GM21723 (cell line): Measurements from ENCODE around the gene CDH1.
A peak's percentile ranks its signal among the peaks of the same experiment; 100 is the strongest.

ENCODE experiments used
- ATAC-seq: cut with Tn5 transposase; IDR thresholded peaks from one replicate; pipeline ENCODE4 v1.9.1; 2021; ENCODE audit warnings: mild to moderate bottlenecking, moderate library complexity; ENCODE audit not compliant: unreplicated experiment

CDH1 gene

GRCh38 chr16:68759062-68759461, 22.0 kb downstream of the CDH1 start:
- ATAC-seq, result no peak

DNA sequence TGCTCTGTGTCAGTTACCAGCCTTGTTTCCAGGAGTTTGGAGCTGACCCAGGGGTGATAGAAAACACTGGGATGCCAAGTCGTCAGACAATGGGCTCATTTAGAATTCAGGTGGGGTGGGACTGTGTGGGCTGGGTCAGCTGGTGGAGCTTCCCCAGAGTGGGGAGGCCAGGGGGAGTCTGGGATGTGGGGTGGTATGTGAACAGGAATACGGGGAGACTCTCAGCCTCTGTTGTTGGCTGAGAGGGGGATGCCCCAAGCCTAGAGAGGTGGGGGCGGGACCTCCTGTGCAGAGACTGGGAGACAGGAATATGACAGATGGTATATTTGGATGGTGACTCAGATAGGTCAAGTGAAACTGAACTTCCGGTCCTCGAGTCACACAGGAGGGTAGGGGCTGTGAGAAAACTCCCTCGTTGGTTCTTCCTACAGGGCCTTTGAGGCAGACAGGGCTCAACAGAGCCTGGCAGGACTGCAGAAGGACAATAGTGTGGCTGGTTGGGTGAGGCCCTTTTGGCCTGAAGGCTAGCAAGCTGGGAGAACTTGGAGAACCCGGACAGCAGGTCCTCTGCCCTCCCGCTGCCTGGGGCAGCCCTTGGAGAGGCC, 23.7 kb downstream of the CDH1 start:
- ATAC-seq, result peak; percentile 54

DNA sequence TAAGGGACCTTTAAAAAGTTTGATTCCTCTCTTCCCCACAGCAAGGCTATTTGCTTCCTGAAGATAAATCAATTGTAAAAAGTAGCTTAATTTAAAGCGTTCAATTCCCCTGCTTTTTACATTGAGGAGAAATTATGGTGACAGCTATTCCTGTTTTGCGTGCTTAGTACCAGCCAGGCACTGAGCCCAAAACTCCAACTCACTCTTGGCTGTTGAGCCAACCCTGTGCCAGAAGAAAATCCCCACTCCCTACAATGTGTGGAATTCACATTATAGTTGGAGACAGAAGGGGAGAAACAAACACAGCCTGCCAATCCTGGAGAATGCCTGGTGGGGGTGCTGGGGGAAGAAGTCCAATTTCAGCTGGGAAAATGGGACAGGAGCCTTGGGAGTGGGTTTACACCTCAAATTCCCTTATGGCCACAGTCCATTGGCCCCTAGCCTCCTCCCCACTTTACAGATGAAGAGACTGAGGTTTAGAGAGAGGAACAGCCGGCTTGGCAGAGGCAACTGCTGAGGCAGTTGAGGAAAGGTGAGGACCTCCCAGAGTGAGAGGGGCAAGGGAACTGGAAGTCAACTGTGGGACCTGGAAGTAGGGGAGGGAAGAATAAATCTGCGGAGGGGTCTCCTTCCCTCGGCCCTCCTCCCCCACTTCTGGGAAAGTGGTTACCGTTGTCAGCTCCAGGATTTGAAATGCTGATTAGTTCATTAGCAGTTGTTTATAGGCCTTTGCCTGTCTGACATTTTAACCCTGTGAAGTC, 26.1 kb downstream of the CDH1 start:
- no peak for ATAC-seq

DNA sequence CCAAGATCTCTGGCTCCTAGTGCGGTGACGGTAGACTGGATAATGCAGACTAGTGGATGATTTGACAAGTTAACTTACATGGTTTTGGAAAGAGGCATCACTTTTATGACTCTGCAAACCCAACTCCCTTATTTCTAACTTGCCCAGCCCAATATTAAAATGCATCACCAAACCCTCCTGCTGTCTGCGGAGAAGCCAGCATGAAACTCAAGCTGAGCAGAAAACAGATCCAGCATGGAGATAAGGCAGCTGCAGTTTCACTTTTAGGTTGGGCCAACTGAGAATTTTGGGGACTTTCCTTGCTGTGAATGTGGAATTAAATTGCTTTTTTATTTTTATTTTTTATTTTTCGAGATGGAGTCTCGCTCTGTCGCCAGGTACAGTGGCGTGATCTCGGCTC, 27.8 kb downstream of the CDH1 start:
- ATAC-seq, result no peak

DNA sequence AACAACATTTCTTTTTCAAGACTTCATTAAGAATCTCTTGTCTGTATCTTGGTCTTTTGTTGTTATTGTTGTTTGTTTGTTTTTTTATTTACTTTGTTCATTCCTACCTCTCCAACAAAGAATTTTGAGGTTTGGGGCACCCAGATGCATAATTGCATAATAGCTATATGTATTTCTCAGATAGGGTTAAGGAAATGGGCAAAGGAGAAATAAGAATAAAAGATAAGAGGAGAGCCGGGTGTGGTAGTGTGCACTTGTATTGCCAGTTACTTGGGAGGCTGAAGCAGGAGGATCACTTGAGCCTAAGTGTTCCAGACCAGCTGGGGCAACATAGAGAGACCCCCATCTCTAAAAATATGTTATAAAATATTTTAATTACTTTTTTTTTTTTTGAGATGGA, 30.5 kb downstream of the CDH1 start:
- ATAC-seq, result no peak

DNA sequence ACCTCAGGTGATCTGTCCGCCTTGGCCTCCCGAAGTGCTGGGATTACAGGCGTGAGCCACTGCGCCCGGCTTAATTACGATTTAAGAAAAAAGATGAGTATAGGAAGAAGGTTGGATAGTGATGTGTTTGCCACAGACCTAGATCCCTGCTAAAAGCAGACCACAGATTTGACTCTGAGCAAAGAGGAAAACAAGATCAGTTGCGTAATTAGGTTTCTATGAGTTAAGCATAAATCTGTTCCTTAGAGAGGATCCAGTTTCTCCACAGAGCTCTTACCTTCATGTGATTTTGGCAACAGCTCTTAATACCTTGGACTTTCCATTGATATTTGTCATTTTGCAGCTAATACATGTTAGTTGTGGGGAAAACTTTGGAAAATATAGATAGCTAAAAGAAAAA, 31.1 kb downstream of the CDH1 start:
- ATAC-seq, result no peak

DNA sequence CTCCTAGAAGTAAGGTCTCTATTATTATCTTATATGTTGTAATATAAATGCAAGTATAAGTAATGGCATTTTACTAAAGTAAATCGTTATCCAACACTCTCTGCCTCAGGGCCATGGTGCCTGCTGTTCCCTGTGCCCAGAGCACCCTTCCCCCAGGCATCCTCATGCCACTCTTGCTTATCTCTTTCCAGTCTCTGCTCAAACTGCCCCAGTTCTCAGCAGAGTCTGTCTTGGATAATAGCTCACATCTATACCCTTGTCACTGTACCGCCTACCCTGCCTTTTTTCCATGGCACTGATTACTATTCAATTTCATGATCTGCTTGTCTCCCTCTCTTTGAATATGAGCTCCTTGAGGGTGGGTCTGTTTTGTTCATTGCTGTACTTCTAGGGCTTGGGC, 31.7 kb downstream of the CDH1 start:
- no peak for ATAC-seq

DNA sequence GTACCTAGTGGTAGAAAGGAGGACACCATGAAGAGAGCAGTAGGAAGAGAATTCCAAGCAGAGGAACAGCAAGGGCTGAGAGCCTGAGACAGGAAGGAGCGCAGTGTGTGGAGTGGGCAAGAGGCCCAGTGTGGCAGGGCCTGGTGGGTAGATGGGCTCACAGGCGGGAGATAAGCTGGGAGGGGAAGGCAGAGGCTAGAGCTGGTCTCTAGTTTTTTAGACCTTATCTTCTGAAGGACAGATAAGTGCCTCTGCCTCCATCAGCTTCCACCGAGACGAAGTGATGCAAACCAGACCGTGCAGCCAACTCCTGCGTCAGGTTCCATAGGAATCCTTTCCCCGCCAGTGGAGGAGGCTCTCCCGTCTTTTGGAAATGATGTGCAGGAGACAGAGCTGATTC, 33.6 kb downstream of the CDH1 start:
- ATAC-seq, result no peak

DNA sequence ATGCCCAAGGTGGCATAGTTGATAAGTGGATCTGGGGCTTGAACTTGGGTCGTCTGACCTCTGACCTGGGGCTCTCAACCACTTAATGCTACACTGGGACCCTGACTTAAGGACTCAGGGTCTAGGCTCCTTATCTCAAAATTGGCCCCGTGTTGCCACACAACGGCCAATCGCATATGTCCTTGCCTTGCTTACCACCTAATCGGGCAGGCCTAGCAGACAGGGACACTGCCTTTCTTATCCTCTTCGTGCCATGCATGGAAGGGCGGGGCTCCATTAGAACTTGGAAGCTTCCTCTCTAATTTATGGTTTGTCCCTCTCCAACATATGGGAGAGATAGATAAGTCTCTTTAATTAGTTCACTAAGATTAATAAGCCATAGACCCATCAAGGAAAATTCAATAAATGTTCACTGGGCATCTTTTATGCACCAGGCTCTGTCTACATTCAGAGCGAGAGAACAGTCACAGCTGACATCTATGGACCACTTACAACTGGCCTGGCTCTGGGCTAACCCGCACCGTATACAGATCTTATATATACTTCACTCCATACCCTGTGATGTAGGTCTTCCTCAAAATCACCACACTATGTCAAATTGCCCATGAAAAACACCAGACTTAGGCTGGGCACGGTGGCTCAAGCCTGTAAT, 35.1 kb downstream of the CDH1 start:
- ATAC-seq, result no peak

DNA sequence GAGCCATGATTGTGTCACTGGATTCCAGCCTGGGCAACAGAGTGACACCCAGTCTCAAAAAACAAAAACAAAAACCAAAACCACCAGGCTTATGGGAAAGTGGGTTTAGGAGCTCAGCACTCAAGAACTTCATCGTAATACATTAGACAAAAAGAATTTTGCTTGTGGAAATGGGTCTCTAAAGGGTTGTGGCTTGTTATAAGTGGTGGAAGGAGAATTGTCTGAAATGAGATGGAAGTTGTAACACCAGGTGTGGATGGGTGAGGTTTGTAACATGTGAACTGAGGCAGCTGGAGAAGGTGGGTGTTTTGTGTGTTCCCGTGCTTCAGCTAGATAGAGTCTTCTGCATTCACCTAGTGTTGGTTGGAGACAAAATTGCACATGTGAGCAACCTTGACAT, 35.8 kb downstream of the CDH1 start:
- no peak for ATAC-seq

- ATAC-seq, result no peak
Measured at GRCh38 chr16:68774982-68775634, 38.0 kb downstream of the CDH1 start.

- peak; percentile 86 for ATAC-seq
Measured at GRCh38 chr16:68776821-68777485, 39.9 kb downstream of the CDH1 start.

DNA sequence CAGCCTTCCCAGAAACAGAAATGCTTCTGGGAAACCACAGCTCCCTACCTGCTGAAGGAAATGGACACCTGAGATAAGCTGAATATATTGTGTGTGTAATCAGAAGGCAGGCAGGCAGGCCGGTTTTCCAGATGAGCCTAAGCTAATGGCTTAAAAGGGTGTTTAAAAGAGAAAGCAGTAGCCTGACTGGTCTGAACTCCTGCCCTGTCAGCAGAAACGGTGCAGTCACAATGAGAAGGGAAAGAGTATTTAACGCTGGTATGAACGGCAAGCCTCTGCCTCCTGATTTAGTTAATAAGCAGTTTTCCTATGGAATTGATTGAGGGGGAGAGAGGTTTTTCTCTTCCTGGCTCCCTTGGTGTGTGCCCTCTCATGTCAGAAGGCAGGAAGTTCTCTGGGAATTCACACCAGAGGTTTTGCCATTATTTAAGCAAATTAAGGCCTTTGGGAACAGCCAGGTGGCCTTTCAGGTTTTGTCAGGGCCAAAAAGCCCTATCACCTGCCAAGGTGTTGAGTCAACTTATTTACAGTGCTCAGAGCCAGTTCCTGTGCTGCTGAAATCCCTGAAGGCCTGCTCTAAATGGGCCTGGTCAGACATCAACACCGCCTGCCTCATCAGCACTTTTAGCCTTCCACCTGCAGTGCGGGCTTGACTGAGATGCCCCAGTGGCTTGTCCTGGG, 41.6 kb downstream of the CDH1 start:
- no peak for ATAC-seq

GRCh38 chr16:68779891-68780290, 42.8 kb downstream of the CDH1 start:
- ATAC-seq, result no peak

- ATAC-seq, result no peak
Measured at GRCh38 chr16:68781784-68782183, 44.7 kb downstream of the CDH1 start.

DNA sequence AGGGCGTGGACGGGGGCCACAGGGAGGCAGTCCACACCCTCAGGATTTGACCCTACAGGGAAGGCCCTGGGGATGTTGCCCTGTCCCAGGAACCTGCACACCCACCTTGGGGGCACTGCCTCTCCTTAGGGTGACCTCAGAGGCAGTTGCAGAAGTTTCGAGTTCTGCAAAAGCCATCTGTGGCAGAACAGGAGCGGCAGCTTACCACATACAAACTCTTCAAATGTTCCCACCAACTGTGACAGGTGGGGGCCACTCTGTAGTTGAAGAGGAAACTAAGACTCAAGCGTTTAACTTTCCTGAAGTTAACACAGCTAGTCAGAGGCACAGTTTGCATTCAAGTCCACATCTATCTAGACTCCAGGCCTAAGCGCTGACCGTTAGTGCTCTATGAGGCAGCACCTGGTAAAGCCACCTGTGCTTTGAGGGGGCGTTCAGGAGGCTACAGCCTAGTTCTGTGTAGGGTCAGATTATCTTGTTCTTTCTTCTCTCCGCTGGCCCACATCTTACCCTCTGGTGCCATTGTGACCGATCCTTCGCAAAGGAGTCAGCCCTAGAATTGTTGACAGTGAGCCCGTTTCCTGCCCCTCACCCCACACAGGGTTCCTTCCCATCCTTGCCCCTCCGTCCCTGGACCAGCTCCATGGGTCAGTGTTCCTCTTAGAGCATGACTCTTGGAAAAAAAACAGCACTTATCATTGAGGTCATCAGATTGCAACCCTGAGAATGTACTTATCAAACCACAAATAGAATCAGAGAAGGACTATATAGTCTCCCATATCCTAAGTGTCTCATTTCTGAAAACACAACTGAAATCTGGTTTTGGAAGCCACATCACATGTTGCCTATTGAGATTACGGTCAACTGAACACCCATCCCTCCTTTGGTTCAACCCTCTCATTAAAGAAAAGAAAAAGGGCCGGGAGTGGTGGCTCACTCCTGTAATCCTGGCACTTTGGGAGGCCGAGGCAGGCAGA, 45.4 kb downstream of the CDH1 start:
- peak; percentile 79 for ATAC-seq

- no peak for ATAC-seq
Measured at GRCh38 chr16:68784226-68784625, 47.1 kb downstream of the CDH1 start.

GRCh38 chr16:68784721-68785120, 47.6 kb downstream of the CDH1 start:
- ATAC-seq, result no peak

DNA sequence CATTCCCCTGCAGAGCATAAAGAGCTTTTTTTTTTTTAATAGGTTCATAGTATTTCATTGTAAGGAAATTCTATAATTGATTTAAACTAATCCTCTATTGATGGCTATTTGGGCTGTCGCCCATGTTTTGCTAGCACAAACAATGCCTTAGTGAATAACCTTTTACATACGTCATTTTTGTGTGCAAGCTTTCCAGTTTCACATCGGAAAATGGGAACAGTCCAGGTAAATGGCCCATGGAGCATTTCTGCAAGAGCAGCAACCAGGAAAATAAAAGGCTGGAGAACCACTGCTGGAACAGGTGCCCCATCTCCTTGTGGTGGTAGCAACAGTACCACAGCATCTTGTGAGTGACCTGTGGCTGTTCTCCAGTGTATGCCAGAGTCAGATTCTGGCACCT, 48.6 kb downstream of the CDH1 start:
- no peak for ATAC-seq
